GM21737 (cell line): Measurements from ENCODE around the gene HOXA7.

Experiments
- ATAC-seq: cut with Tn5 transposase; IDR thresholded peaks from one replicate; pipeline ENCODE4 v1.9.1; 2021; ENCODE audit warnings: mild to moderate bottlenecking, moderate library complexity; ENCODE audit not compliant: unreplicated experiment

HOXA7 gene

GRCh38 chr7:27193335-27194001, 37.0 kb upstream of the HOXA7 start:
- ATAC-seq: no peak

GRCh38 chr7:27192546-27193334, 36.3 kb upstream of the HOXA7 start:
- ATAC-seq: no peak

GRCh38 chr7:27191833-27192545, 35.5 kb upstream of the HOXA7 start:
- no peak for ATAC-seq

GRCh38 chr7:27191161-27191731, 34.8 kb upstream of the HOXA7 start:
- ATAC-seq: no peak

GRCh38 chr7:27189997-27190748, 33.7 kb upstream of the HOXA7 start:
- ATAC-seq: no peak

- ATAC-seq: no peak
Measured at GRCh38 chr7:27189295-27189996, 33.0 kb upstream of the HOXA7 start.

GRCh38 chr7:27188386-27189294, 32.2 kb upstream of the HOXA7 start:
- ATAC-seq: no peak

- no peak for ATAC-seq
Measured at GRCh38 chr7:27187475-27188385, 31.3 kb upstream of the HOXA7 start.

GRCh38 chr7:27186668-27187474, 30.4 kb upstream of the HOXA7 start:
- ATAC-seq: no peak

GRCh38 chr7:27185854-27186667, 29.6 kb upstream of the HOXA7 start:
- no peak for ATAC-seq

GRCh38 chr7:27185013-27185853, 28.8 kb upstream of the HOXA7 start, which contains the start of gene HOXA11:
Gene HOXA11 (minus strand): TSS chr7:27185232. CDS start chr7:27185144, 88 bp downstream.
- ATAC-seq: no peak

- no peak for ATAC-seq
Measured at GRCh38 chr7:27184337-27185012, 28.0 kb upstream of the HOXA7 start.

- ATAC-seq: no peak
Measured at GRCh38 chr7:27183682-27184336, 27.3 kb upstream of the HOXA7 start.
